UCSD-AML1 (cell line): ENCODE measurements around the gene CRYL1.

Experiments used
- DNase-seq: peaks from one replicate; lab custom pipeline; 2025; ENCODE audit not compliant: unreplicated experiment; lab: John Stamatoyannopoulos, UW

CRYL1 gene

DNA sequence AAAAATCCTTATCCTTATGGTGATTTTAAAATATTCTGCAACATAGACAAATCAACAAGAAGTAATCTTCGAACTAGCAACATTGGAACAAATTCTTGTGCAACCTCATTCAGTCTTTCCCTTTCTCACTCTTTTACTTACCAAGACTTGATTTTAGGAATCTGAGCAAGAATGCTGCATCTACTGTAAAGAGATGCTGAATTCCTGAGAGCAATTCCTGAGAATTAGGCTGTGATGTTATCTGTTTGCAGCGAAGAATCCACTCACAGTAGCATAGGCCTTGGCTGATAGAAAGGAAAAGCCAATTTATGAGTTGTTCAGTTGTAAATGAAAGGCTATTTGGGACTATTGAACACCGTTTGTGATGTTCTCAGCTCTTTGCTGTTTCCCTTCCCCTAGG lies 144.3 kb downstream of the CRYL1 start:
- no peak for DNase-seq

DNA sequence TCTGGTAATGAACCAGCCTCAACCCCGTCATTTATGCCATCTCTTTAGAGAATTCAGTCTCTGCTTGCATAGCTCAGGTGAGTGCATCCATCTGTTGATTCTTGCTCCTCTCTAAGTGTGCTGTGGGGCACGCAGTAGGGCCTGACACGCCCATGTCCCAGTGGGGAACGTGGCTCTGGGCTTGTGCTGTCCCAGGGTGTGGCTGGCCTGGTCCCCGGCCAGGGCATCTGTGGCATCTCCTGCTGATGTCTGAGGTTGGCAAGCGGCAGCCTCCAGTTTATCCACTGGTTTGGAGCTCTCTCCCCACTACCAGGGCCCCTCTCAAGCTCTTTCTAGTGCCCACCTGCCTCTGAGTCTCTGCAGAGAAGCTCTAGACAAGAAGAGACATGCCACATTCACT lies 146.9 kb downstream of the CRYL1 start:
- DNase-seq = no peak

- DNase-seq = no peak
Observed at GRCh38 chr13:20377720-20378119, 147.9 kb downstream of the CRYL1 start.

- DNase-seq = no peak
Observed at GRCh38 chr13:20375871-20376270, 149.8 kb downstream of the CRYL1 start.

DNA sequence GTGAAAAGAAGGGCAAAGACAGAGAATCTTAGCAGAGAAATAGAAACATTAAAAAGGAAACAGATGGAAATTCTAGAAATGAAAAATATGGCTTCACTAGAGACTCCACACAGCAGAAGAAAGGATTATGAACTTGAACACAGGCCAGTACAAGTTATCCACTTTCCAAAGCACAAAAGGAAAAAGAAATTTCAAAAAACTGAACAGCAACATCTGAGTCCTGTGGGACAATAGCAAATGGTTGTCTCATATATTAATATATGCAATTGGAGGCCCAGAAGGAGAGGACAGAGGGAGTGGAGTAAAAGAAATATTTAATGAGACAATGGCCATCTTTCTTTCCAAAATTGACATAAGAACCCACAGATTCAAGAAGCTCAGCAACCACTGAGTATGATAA lies 151.8 kb downstream of the CRYL1 start:
- no peak for DNase-seq

- DNase-seq = no peak
Observed at GRCh38 chr13:20371825-20372224, 153.8 kb downstream of the CRYL1 start.

DNA sequence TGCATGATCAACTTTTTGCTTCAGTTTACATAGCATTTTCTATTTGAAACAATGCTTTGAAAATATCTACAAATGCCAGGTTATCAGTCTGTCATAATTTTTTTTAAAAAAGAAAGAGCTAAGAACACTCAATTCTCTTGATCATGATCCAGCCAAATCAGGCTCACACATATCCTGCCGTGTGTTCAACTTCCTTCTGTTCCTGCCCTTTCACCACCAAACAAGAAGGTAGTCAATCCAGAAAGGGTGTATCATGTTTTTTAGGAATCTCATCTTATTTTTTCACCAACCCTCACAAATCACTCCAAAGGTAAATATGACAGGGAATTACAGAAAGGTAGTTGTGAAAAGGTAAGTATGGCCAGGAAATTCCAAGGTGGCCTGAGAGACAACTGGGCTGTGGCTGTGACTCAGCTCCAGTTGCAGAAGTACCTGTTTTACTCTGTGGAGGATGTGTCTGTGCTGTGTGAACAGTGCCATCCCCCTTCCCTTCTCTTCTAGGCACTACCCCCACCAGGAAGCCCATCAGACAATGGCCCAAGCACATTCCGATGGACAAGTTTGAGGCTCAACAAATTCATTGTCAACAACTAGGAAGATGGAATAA lies 154.7 kb downstream of the CRYL1 start:
- DNase-seq = no peak

- DNase-seq = no peak
Observed at GRCh38 chr13:20369886-20370361, 155.7 kb downstream of the CRYL1 start.

DNA sequence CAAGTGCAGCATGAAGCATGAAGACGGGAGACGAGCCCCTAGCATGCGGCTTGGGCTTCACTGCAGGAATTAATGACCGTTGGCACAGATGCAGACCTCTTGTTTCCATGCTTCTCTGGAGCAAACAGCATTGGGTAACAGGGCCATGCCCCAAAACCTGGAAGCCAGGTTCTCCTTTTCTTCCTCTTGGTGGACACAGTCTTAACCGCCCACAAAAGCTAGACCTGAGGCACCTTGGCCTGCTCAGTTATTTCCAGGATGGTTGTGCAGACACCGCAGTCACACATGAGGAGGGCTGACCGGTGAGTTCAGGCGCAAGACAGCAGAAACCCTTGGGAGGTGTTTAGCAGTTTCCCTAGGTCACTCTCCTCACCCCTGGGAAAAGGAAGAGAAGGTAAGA lies 159.6 kb downstream of the CRYL1 start:
- no peak for DNase-seq

DNA sequence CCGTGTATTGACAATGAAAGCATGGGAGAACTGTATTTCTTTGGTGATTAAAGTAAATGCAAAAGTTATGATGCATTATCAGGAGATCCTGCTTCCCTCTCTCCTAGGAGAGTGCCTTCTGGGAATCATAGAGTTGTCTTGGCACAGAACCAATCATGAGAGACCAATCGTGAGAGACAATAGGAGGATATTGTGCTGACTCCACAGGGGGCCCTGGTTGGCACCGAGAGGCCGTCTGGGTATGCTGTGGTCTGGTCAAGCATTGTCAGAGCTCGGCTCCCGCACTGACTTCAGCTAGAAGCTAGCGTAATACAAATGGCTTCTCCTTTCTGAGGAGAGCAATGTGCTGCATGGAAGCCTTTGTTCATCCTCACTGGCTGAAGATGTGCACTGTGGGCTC lies 162.1 kb downstream of the CRYL1 start:
- DNase-seq = no peak

DNA sequence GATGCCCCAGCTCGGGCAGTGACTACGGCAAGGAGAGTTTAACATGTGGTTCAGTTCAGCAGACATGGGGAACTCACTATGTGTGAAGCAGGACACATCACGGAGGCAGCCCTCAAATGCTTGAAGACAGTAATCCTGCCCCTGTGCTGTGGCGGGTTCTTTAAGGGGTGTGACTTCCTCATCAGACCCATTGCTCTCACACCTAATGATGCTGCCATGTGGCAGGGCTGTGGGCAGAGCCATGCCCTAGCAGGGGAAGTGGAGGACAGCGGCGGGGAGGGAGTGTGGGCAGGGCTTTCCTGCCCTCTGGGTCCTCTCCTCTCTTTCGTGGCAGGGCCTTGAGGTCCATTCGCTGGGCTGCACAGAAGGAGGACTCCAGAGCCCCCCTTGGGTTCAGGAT lies 162.5 kb downstream of the CRYL1 start:
- peak; percentile 55 for DNase-seq

DNA sequence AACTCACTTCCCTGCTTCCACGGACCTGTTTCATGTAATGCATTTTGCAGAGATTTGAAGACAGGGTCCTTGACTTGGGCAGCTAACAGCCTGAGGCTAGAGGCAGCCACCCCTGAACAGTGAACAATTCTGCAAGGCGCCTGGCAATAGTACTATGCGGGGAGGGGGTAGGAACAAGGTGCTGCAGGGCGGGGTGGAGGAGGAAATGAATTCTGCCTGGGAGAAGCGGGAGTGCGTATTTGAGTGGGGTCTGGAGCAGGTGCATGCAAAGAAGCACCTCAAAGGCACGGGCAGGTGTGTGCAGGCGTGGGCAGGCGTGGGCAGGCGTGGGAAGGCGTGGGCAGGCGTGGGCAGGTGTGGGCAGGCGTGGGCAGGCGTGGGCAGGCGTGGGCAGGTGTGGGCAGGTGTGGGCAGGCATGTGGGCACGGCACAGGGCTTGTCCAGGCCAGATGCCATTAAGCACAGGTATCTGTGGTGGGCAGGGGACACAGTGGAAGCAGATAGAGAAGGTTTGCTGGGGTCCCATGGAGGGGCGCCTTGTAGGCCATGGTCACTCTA lies 163.1 kb downstream of the CRYL1 start:
- no peak for DNase-seq

DNA sequence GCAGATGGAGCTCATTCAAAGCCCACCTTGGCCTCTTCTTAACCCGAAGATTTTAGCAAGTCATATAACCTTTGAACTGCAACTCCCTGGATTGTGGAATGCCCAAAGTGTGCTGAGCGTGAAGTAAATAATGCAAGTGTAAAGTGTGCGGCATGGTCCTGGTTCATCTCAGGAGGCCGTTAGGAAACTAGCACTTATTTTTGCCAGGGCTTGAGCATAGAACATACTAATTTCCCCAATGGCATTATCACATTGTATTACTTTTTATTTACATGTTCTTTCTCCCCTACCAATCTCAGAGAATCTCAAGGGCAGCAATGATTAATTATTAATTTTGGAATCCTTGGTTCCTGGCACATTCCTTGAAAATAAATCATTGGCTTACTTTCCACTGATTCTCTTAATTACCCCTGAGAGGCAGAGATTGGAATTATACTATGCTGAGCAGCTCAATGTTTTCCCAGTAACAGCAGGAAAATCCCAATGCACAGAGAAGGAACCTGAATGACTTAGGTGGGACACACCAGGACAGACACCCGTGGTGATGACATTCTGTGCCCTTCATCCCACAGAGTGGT lies 164.7 kb downstream of the CRYL1 start:
- DNase-seq = no peak

- no peak for DNase-seq
Observed at GRCh38 chr13:20360041-20360491, 165.6 kb downstream of the CRYL1 start.

GRCh38 chr13:20359335-20359734 lies 166.3 kb downstream of the CRYL1 start:
- DNase-seq = no peak

DNA sequence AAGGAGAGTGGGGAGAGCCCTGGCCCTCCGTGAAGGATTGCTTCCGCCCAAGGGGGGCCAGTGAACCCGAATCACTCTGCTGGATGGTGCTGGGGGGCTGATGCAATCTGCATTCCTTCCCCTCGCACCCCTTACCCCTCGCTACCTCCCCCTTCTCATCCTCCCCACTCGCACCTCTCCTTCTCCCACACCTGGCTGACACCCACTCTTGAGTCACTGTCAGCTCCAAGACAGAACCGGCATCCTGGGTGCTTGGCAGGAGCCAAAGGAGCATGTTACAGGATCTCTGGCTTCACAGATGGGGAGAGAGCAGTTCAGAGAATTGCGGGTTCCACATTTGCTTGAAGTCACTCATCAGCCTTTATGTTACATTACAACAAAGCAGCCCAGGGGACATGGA lies 167.6 kb downstream of the CRYL1 start:
- DNase-seq = no peak

DNA sequence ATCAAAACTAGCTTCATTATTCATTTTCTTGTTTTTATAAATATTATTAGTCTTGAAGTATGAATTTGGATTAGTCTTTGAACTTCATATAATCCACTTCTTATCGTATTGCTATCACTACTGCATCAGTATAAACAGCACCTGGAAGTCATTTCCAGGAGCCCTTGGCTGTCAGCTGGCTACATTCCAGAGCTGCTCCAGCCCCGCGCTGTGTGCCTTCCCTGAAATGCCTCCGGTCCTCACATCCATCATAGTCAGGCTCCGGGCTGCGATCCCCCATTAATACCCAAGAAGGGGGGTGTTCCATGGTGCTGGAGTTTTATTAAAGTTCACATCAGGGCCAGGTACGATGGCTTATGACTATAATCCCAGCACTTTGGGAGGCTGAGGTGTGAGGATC lies 169.2 kb downstream of the CRYL1 start:
- DNase-seq = no peak

GRCh38 chr13:20354722-20355121 lies 170.9 kb downstream of the CRYL1 start:
- DNase-seq = no peak

DNA sequence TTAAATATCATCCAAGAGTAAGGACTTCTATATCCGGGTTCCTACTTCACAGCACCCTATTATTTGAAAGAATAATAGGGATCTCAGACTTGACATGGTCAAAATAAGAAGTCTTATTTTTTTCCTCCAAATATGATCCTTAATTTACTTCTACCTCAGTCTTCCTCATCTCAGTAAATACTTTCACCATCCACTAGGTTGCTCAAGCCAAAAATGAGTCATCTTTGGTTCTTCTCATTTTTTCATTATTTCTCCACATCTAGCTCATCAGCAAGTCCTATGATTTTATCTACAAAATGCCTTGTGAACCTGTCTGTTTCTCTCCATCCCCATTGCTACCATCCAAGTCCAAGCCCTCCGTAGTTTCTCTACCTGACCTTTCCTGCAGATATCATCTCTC lies 171.7 kb downstream of the CRYL1 start:
- no peak for DNase-seq
